Activated CD8-positive, alpha-beta memory T cell treated with anti-CD3 and anti-CD28 coated beads for 1 hour (primary cell): Measurements from ENCODE around the gene RRN3.
A peak's percentile ranks its signal among the peaks of the same experiment; 100 is the strongest.
"Not testable (repeated sequence)": the region's sequence is repeated elsewhere in the genome, so short reads cannot be mapped to it uniquely, and the experiment has no call there.

Experiments
- DNase-seq, 2 donors: peaks; one replicate each; pipeline ENCODE4 v3.0.0-alpha.2; 2020; ENCODE audit warnings: low read depth in 1 of 2; ENCODE audit errors: extremely low read depth in 1 of 2

Gene RRN3

GRCh38 chr16:15093955-15094827 lies at the start of gene RRN3:
Gene RRN3, minus strand, starts transcription at chr16:15094272. Its CDS starts 39 bp downstream, at chr16:15094233.
- DNase-seq: peak; percentile 50 to 70

GRCh38 chr16:15143601-15144091 lies 49.6 kb upstream of the RRN3 start:
- DNase-seq: not testable (repeated sequence)

- not testable (repeated sequence) for DNase-seq
Observed at GRCh38 chr16:15142891-15143600, 49.0 kb upstream of the RRN3 start.

GRCh38 chr16:15142107-15142890 lies 48.2 kb upstream of the RRN3 start:
- DNase-seq: not testable (repeated sequence)

- no peak for DNase-seq
Observed at GRCh38 chr16:15141586-15141985, 47.5 kb upstream of the RRN3 start.

GRCh38 chr16:15140444-15141365 lies 46.6 kb upstream of the RRN3 start:
- DNase-seq: not testable (repeated sequence)

GRCh38 chr16:15137514-15137913 lies 43.4 kb upstream of the RRN3 start:
- not testable (repeated sequence) for DNase-seq

GRCh38 chr16:15135483-15136360 lies 41.6 kb upstream of the RRN3 start:
- DNase-seq: not testable (repeated sequence)

- DNase-seq: not testable (repeated sequence)
Observed at GRCh38 chr16:15134752-15135482, 40.8 kb upstream of the RRN3 start.

GRCh38 chr16:15133554-15133953 lies 39.5 kb upstream of the RRN3 start:
- not testable (repeated sequence) for DNase-seq

- not testable (repeated sequence) for DNase-seq
Observed at GRCh38 chr16:15132719-15133428, 38.8 kb upstream of the RRN3 start.

- DNase-seq: not testable (repeated sequence)
Observed at GRCh38 chr16:15130943-15131700, 37.0 kb upstream of the RRN3 start.

GRCh38 chr16:15130256-15130932 lies 36.3 kb upstream of the RRN3 start:
- not testable (repeated sequence) for DNase-seq

- not testable (repeated sequence) for DNase-seq
Observed at GRCh38 chr16:15127641-15128425, 33.8 kb upstream of the RRN3 start.

- DNase-seq: not testable (repeated sequence)
Observed at GRCh38 chr16:15100372-15100987, 6.4 kb upstream of the RRN3 start.
